Spleen (tissue), 11 donors: ENCODE results near the gene NHSL1. TPM values are rescaled to one million over a fixed set of nuclear protein-coding genes. Genes with fewer than 3 reads are reported as not detected.

Experiments
- DNase-seq: peaks from one replicate; pipeline ENCODE4 v3.0.0-alpha.2; 2020
- H3K27ac ChIP-seq, 8 donors: fragments of 200-600 bp; sonication (generic) in 7 of 8; 1 replicate in 4 of 8; 2 replicates in 4 of 8; pipeline versions ENCODE4 v1.5.0 to v1.8.0; 2016 to 2021; ENCODE audit warnings: inconsistent platforms in 4 of 8, mild to moderate bottlenecking in 4 of 8, moderate library complexity in 1 of 8
- H3K27me3 ChIP-seq, 7 donors: fragments of 200-600 bp; sonication (generic) in 6 of 7; replicated peaks in 1 of 7; 1 replicate in 4 of 7; 2 replicates in 3 of 7; pipeline versions ENCODE4 v1.5.0 to v1.8.0; 2016 to 2021; ENCODE audit warnings: inconsistent platforms in 3 of 7, mild to moderate bottlenecking in 1 of 7
- H3K36me3 ChIP-seq, 6 donors: fragments of 200-600 bp; sonication (generic) in 5 of 6; 1 replicate in 4 of 6; 2 replicates in 2 of 6; pipeline versions ENCODE4 v1.5.0 to v1.8.0; 2016 to 2021; ENCODE audit warnings: inconsistent platforms in 2 of 6
- H3K4me1 ChIP-seq, 6 donors: fragments of 200-600 bp; sonication (generic) in 5 of 6; 1 replicate in 3 of 6; 2 replicates in 3 of 6; pipeline versions ENCODE4 v1.5.0 to v1.8.0; 2016 to 2021; ENCODE audit warnings: inconsistent platforms in 3 of 6
- H3K4me3 ChIP-seq, 8 donors: fragments of 200-600 bp; sonication (generic) in 7 of 8; 1 replicate in 4 of 8; 2 replicates in 4 of 8; pipeline versions ENCODE4 v1.5.0 to v1.8.0; 2016 to 2021; ENCODE audit warnings: inconsistent platforms in 4 of 8, mild to moderate bottlenecking in 4 of 8, moderate library complexity in 2 of 8
- H3K9me3 ChIP-seq, 8 donors: fragments of 200-600 bp; sonication (generic) in 7 of 8; 1 replicate in 4 of 8; 2 replicates in 4 of 8; pipeline versions ENCODE4 v1.5.0 to v1.8.0; 2016 to 2021; ENCODE audit warnings: inconsistent platforms in 4 of 8
- POLR2A ChIP-seq, 3 donors: fragments of 450-650 bp; IDR thresholded peaks; one replicate each; pipeline ENCODE4 v1.5.1; 2017; ENCODE audit warnings: antibody characterized with exemption in 3 of 3, mild to moderate bottlenecking in 1 of 3
- POLR2AphosphoS5 ChIP-seq, 3 donors: sonication (generic); formaldehyde crosslinking; IDR thresholded peaks; one replicate each; pipeline ENCODE4 v1.5.1; 2017; ENCODE audit warnings: antibody characterized with exemption in 3 of 3
- WGBS, 5 donors: extraction: QIAGEN DNeasy Blood & Tissue Kit in 3 of 5; methylation state at CpG; one replicate each; pipeline versions ENCODE4 v1.1.5 to v1.1.7; 2013 to 2018; 5-methylcytosine and 5-hydroxymethylcytosine counted together
- intact Hi-C: fragments of 100-400 bp; cut with DNase I; formaldehyde crosslinking; loops from one replicate; pipeline ENCODE4 v1.15.0; 2023; ENCODE audit warnings: low total_unique reads
- polyA plus RNA-seq, 3 donors: library from polyadenylated mRNA; stranded (reverse); fragments of 200-250 nt; gene quantifications; one replicate each; pipeline ENCODE4 v1.2.1, GENCODE V29; 2013
- total RNA-seq, 7 donors: library from RNA; depleted of rRNA in 3 of 7; stranded (reverse); fragments of >200 nt in 3 of 7; fragmentation: NEBNext Ultra II Directional in 4 of 7; extraction: Animal tissue kit (Norgen Biotek cat#: 25700) in 4 of 7; gene quantifications; one replicate each; pipeline versions ENCODE4 v1.1.0 to v1.2.1, GENCODE V29; 2016 to 2021
- TF ChIP-seq, protein P1 (sequence below), 11 experiments: fragments of 200-600 bp in 7 of 11; fragments of 450-650 bp in 4 of 11; sonication (generic) in 4 of 11; IDR thresholded peaks in 8 of 11; conservative IDR thresholded peaks in 3 of 11; 1 replicate in 7 of 11; 2 replicates in 4 of 11; pipeline versions ENCODE4 v1.4.0 to v1.8.0; 2016 to 2021; ENCODE audit warnings: antibody characterized with exemption in 11 of 11, inconsistent platforms in 4 of 11, mild to moderate bottlenecking in 1 of 11
- donor health status: healthy with polysubstance abuse.
- donor health status: DM: no; HTN: no; CAD: no; lungs with moderate emphysema.
- donor health status: DM: no; HTN: no; CAD: no.
- donor health status: Bipolar disorder and iron deficiency.
- donor health status: healthy.
- donor health status: DM: no; HTN: no; CAD: no.
- donor health status: DM: yes; HTN: yes; CAD: no.

The NHSL1 gene
- total and polyA plus RNA-seq, 10 donors, result 0.39 to 14.0 (median 6.7) TPM

DNA sequence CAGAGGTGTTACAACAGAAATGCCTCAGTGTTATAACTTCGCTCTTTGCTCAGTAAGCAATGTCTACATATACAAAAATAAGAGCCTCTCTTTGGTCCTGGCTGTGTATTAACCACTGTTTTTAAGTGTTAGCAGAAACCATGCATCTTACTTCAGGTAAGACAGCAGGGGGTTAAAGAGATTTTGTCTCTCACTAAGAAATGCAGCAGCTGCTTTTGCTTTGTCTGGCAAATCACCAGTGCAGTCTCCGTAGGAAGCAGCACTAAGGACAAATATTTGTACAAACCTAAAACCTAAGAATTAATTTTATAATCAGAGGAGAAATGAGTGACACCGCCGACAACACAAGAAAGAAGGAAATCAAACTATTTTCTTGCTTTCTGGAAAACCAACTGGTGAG, 120.8 kb downstream of the NHSL1 start:
- no peak for TF ChIP-seq POLR2A (IDR thresholded peaks at IDR 0.05)
- H3K4me1 ChIP-seq, result no peaks in the 10 kb centered on the region
- H3K9me3 ChIP-seq, result no peaks in the 10 kb centered on the region
- no peak for DNase-seq
- no peak overlapping the region for H3K4me3 ChIP-seq
- H3K36me3 ChIP-seq, result no peaks in the 10 kb centered on the region
- H3K27ac ChIP-seq, result no peak overlapping the region
- intact Hi-C loops, result no loop called here
- H3K27me3 ChIP-seq, result no peaks in the 10 kb centered on the region
- WGBS, 5 donors, result 84 to 93% (median 91%) methylated on average over 4 of the region's 4 CpGs

DNA sequence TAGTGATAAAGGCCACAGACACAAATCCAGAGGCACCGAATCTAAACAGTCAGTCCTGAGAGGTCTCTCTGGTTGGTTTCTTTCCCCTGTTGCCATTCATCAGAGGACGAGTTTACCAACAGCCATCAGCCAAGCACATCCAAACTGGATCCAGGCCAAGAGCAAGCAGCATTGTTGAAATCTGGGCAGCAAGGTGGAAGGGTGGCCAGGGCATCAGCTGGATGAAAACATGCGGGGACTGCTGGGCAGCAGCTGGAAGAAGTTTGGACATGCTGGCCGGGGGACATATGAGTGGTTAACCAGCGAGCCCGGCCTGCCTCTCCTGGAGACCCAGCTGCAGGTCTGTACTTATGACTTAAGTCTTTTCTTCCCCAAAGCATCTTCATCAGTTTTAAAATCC, 121.5 kb downstream of the NHSL1 start, which contains the start of gene SMIM28:
Gene SMIM28, plus strand, starts transcription at position 62 of the 400 bp plus-strand sequence. Its CDS starts 168 bp downstream, at position 230.
- no peak for DNase-seq
- Histone ChIP-seq H3K4me3 (no peak within 1 kb of the TSS), H3K27ac (no peak within 1 kb of the TSS), H3K9me3 (no peaks in the 10 kb centered on the region), H3K27me3 (no peaks in the 10 kb centered on the region), H3K4me1 (no peaks in the 10 kb centered on the region), H3K36me3 (no peaks in the 10 kb centered on the region)
- 79 to 95% (median 89%) methylated on average over 6 of the region's 6 CpGs for WGBS, 5 donors
- no peak for TF ChIP-seq POLR2AphosphoS5 (IDR thresholded peaks at IDR 0.05)
- TF ChIP-seq POLR2A (IDR thresholded peaks at IDR 0.05), result no peak
- TF ChIP-seq, protein P1, sequence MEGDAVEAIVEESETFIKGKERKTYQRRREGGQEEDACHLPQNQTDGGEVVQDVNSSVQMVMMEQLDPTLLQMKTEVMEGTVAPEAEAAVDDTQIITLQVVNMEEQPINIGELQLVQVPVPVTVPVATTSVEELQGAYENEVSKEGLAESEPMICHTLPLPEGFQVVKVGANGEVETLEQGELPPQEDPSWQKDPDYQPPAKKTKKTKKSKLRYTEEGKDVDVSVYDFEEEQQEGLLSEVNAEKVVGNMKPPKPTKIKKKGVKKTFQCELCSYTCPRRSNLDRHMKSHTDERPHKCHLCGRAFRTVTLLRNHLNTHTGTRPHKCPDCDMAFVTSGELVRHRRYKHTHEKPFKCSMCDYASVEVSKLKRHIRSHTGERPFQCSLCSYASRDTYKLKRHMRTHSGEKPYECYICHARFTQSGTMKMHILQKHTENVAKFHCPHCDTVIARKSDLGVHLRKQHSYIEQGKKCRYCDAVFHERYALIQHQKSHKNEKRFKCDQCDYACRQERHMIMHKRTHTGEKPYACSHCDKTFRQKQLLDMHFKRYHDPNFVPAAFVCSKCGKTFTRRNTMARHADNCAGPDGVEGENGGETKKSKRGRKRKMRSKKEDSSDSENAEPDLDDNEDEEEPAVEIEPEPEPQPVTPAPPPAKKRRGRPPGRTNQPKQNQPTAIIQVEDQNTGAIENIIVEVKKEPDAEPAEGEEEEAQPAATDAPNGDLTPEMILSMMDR (IDR thresholded peaks at IDR 0.05 in 8 of 11, conservative IDR thresholded peaks at IDR 0.05 in 3 of 11), result no peak
- intact Hi-C loops, result no loop called here

DNA sequence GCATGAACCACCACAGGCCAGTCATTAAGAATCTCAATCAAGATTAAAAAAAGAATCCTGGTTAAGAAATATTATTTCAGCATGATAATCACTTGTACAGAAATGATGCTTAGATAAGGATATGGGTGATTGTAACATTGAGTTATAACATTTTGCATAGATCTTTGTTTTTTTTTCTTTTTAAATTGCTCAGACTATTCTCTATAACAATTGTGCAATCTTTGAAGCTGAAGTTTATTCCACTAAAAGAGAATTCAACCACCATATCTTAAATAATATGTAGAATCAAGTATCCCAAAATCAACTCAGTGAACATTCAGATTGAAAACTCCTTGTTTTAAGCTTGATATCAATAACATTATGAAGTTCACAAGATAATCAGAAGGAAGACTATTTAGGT, 122.3 kb downstream of the NHSL1 start:
- no peaks in the 10 kb centered on the region for H3K36me3 ChIP-seq
- no peaks in the 10 kb centered on the region for H3K4me1 ChIP-seq
- H3K27me3 ChIP-seq, result no peaks in the 10 kb centered on the region
- DNase-seq, result no peak
- no peaks in the 10 kb centered on the region for H3K9me3 ChIP-seq
- intact Hi-C loops, result no loop called here
- TF ChIP-seq POLR2A (IDR thresholded peaks at IDR 0.05) (no peak), POLR2AphosphoS5 (IDR thresholded peaks at IDR 0.05) (no peak)
- TF ChIP-seq, protein P1 (IDR thresholded peaks at IDR 0.05 in 8 of 11, conservative IDR thresholded peaks at IDR 0.05 in 3 of 11), result no peak
- no peak overlapping the region for H3K27ac ChIP-seq
- no peak overlapping the region for H3K4me3 ChIP-seq

DNA sequence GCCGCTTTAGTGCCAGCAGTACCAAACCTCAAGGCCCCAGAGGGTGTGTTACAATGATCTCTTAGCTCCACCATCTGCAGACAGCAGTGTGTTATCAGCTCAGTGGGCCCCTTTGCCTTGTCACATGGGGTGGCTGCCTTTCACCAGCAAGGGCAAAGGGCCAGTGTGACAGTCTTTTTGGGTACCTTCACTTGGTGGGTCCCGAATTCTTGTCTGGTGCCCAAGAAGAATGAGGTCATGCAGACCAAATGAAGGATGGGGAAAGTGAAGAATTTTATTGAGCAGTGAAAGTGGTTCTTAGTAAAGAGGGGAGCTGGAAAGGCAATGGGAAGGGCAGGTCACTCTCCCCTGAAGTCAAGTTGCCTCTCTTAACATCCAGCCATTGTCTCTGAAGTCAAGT, 124.5 kb downstream of the NHSL1 start:
- H3K36me3 ChIP-seq, result no peaks in the 10 kb centered on the region
- no peak for DNase-seq
- H3K9me3 ChIP-seq, result no peaks in the 10 kb centered on the region
- 83 to 92% (median 90%) methylated on average over 2 of the region's 2 CpGs for WGBS, 5 donors
- no peaks in the 10 kb centered on the region for H3K27me3 ChIP-seq
- TF ChIP-seq, protein P1 (IDR thresholded peaks at IDR 0.05 in 8 of 11, conservative IDR thresholded peaks at IDR 0.05 in 3 of 11), result no peak
- TF ChIP-seq POLR2A (IDR thresholded peaks at IDR 0.05), result no peak
- TF ChIP-seq POLR2AphosphoS5 (IDR thresholded peaks at IDR 0.05), result no peak
- H3K27ac ChIP-seq, result no peak overlapping the region
- intact Hi-C loops, result no loop called here
- H3K4me3 ChIP-seq, result no peak overlapping the region
- H3K4me1 ChIP-seq, result no peaks in the 10 kb centered on the region

DNA sequence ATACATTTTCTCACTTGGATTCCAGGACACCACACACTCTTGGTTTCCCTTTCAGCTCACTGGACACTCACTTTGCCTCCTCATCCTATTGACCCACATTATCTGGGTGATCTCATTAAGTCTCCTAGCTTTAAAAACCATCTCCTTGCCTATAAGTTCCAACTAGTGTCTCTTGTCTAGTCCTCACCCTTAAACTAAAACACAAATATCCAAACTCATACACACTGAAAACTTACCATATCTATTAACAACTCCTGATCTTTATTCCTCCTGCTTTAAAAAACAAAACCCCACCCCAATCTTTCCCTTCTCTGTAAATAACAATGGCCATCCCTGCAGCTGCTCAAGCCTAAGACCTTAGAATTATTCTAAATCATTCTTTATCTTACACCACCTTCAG, 125.1 kb downstream of the NHSL1 start:
- Histone ChIP-seq H3K27ac (no peak overlapping the region), H3K27me3 (no peaks in the 10 kb centered on the region), H3K4me1 (no peaks in the 10 kb centered on the region), H3K9me3 (no peaks in the 10 kb centered on the region), H3K36me3 (no peaks in the 10 kb centered on the region), H3K4me3 (no peak overlapping the region)
- TF ChIP-seq POLR2A (IDR thresholded peaks at IDR 0.05) (no peak), POLR2AphosphoS5 (IDR thresholded peaks at IDR 0.05) (no peak)
- TF ChIP-seq, protein P1 (IDR thresholded peaks at IDR 0.05 in 8 of 11, conservative IDR thresholded peaks at IDR 0.05 in 3 of 11), result no peak
- intact Hi-C loops, result no loop called here
- no peak for DNase-seq
